ES-I3 (cell line): ENCODE results near the gene KCNIP1.
A peak's percentile ranks its signal among the peaks of the same experiment; 100 is the strongest.

Source experiments
- H3K36me3 ChIP-seq: 2 replicates; pipeline ENCODE4 v1.6.1; 2013; ENCODE audit warnings: mild to moderate bottlenecking, low read length, control low read depth, moderate library complexity; ENCODE audit not compliant: insufficient read depth
- H3K4me1 ChIP-seq: 2 replicates; pipeline ENCODE4 v1.6.1; 2013; ENCODE audit warnings: mild to moderate bottlenecking, control low read depth, low read length; ENCODE audit not compliant: insufficient read depth
- H3K9ac ChIP-seq: 2 replicates; pipeline ENCODE4 v1.6.1; 2013; ENCODE audit warnings: low read depth, mild to moderate bottlenecking, low read length, moderate library complexity
- H3K9me3 ChIP-seq: 2 replicates; pipeline ENCODE4 v1.6.1; 2013; ENCODE audit warnings: mild to moderate bottlenecking, low read length, moderate library complexity; ENCODE audit not compliant: control insufficient read depth, insufficient read depth

The KCNIP1 gene

DNA sequence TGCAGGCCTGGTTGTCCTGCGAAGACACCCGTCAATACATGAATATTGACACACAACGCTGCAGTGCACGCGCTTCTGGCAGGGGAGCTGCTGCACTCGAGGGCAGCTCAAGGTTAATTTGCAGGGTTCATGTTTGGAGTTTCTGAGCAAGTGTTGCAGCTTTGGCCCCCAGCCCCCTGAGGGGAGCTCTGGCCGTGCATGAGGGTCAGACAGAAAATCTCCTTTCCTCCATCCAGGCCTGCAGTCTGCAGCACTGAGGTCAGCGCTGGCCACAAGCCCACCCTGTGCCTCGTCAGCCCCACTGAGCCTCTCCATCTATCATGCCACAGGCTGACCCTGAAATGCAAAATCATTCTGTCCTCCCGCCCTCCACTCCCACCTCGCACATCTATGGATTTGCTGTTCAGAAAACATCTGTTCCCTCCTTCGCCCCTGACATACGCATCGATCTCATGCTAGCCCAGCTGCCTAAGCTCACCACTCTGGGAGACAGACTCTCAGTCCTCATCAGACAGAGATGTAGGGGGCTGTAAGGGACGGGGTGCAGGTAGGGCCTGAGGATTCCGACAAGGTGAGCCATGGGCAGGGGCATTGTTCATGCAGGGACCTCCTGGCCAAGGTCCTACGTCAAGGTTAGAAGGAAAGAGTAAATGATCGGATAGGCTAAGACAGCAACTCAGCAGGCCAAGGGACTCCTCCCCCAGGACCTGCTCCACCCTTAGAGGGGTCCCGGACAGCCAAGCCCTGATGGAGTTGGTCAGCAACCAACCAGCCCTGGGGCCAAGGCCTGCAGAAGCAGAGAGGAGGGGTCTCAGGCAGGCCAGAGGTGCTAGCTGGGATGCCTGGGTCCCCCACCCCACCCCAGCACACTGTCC, 125.1 kb downstream of the KCNIP1 start:
- Histone ChIP-seq H3K4me1 (peaks cover 19% of the 10 kb centered on the region; the same call in 1 of the 2 replicates), H3K9me3 (no peaks in the 10 kb centered on the region), H3K36me3 (no peaks in the 10 kb centered on the region), H3K9ac (no peak overlapping the region)

DNA sequence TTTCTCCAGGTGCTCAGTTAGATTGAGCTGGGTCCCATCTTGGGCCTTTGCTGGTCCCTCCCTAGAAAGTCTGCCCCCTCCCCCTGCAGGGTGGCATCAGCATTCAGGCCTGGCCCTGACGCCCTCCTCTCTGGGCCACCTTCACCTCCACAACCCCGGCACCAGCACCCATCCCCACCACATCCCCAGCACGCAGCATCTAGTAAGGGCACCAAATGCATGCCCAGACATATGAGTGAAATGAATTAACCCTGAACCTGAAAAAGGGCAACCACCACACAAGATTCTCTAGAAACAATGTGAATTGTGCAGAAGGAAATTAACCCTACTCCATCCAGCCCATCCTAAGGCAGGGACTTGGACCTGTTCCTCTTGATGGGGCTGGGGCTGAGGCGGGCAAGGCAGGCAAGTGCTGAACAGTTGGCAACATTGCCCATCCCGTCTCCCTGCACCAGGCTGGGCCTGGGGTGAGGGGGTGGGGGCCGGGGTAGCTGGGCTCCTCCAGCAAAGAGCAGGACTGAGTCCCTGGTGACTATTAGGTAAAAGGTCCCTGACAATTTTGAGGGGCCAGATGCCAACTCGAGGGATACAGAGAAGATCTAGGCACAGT, 125.9 kb downstream of the KCNIP1 start:
- Histone ChIP-seq H3K9ac (no peak overlapping the region), H3K4me1 (peaks cover 24% of the 10 kb centered on the region; the same call in 1 of the 2 replicates), H3K36me3 (no peaks in the 10 kb centered on the region), H3K9me3 (no peaks in the 10 kb centered on the region)

GRCh38 chr5:170630226-170630625, 126.4 kb downstream of the KCNIP1 start:
- Histone ChIP-seq H3K9ac (no peak overlapping the region), H3K4me1 (peaks cover 24% of the 10 kb centered on the region; the same call in 1 of the 2 replicates), H3K36me3 (no peaks in the 10 kb centered on the region), H3K9me3 (no peaks in the 10 kb centered on the region)

- Histone ChIP-seq H3K9ac (no peak overlapping the region), H3K9me3 (no peaks in the 10 kb centered on the region), H3K36me3 (no peaks in the 10 kb centered on the region), H3K4me1 (peaks cover 24% of the 10 kb centered on the region; the same call in 1 of the 2 replicates)
Measured at GRCh38 chr5:170630711-170631141, 126.9 kb downstream of the KCNIP1 start.

DNA sequence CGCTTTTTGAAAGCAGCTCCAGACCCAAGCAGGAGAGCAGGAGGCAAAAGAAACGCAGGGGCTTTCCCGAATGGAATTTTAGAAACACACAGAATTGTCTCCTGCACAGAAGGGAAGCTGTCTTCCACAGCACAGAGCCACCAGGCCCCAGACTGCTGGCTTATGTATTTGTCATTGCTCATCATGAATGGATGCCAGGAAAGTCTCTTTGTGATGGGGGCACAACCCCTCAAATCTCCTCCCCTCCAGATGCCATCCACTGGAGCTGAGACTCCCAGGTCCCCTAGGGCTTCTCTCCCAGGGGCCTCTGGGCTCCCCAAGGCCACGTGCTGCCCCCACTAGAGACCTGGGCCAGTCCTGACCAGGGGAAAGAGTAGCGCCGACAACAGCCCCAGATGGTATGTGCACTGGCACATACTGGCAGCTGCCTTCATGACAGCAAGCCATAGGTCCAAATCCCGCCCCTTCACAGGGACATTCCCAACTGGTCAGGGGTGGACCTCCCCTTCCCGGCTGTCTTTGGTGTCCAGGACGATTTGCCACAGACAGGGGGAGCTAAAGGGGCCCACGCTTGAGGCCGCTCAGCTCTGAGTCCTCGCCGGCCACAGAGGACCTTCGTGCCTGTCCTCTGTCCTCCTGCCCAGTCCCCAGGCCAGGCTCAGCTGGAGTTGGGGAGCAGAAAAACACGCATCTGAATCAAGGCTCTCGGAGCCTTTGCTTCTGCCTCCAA, 127.8 kb downstream of the KCNIP1 start:
- Histone ChIP-seq H3K9ac (no peak overlapping the region; the same call in 1 of the 2 replicates), H3K36me3 (no peaks in the 10 kb centered on the region), H3K4me1 (peaks cover 24% of the 10 kb centered on the region; the same call in 1 of the 2 replicates), H3K9me3 (no peaks in the 10 kb centered on the region)

GRCh38 chr5:170632266-170632984, 128.6 kb downstream of the KCNIP1 start:
- Histone ChIP-seq H3K36me3 (no peaks in the 10 kb centered on the region), H3K9ac (peak overlapping the region; percentile 49; the same call in 1 of the 2 replicates), H3K4me1 (peaks cover 24% of the 10 kb centered on the region; the same call in 1 of the 2 replicates), H3K9me3 (no peaks in the 10 kb centered on the region)

DNA sequence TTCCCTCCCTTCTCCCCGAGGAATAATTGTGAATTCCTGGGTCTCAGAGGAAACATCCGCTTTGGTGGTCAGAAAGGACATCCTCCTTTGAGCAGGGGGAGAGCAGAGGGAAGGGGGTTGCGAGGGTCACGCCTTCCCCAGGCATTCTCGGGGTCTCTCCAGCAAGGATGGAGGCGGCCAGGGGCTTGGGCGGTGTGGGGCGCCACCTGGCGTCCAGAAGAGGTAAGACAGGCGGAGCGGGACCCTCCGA, 129.1 kb downstream of the KCNIP1 start:
- H3K9ac ChIP-seq: peak overlapping the region; percentile 49; the same call in 1 of the 2 replicates

GRCh38 chr5:170633235-170634081, 129.6 kb downstream of the KCNIP1 start:
- Histone ChIP-seq H3K4me1 (peaks cover 27% of the 10 kb centered on the region; the same call in 1 of the 2 replicates), H3K9ac (peak overlapping the region; percentile 49; the same call in 1 of the 2 replicates), H3K9me3 (no peaks in the 10 kb centered on the region), H3K36me3 (no peaks in the 10 kb centered on the region)

More for the DNA sequence above, 129.1 kb downstream of the KCNIP1 start:
- no peaks in the 10 kb centered on the region for H3K9me3 ChIP-seq
- H3K36me3 ChIP-seq: no peaks in the 10 kb centered on the region
- H3K4me1 ChIP-seq: peaks cover 24% of the 10 kb centered on the region; the same call in 1 of the 2 replicates

DNA sequence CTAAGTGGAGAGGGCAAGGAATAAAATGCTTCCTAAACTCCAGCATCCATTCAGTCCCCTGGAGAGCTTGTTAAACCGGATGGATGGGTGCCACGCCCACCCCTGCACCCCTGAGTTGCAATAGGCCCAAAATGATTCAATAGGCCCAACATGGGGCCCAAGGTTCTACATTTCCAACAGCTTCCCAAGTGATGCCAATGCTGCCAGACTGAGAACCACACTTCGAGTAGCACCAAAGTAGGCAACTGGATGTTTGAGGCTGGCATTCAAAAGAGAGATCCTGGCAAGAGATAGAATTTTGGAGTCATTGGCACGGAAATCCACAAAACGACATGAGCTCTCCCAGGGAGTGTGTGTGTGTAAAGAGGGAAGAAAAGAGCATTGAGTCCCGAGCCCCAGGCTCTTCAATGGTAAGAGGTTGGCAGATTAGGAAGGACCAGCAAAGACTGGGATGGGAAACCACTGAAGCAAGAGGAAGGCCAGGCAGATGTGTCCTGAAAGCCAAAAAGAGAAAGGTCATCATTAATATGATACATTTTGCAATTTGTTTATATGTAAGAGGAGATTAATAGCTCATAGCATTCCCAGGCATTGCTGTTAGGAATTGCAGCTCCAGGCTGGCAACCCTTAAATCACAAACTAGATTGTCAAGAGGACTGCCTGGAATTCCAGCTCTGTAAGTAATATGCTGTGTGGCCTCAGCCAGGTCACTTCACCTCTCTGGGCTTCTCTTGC, 130.6 kb downstream of the KCNIP1 start:
- H3K9me3 ChIP-seq: no peaks in the 10 kb centered on the region
- H3K36me3 ChIP-seq: no peaks in the 10 kb centered on the region
- peak overlapping the region; percentile 34; the same call in 1 of the 2 replicates for H3K9ac ChIP-seq
- peaks cover 35% of the 10 kb centered on the region for H3K4me1 ChIP-seq

DNA sequence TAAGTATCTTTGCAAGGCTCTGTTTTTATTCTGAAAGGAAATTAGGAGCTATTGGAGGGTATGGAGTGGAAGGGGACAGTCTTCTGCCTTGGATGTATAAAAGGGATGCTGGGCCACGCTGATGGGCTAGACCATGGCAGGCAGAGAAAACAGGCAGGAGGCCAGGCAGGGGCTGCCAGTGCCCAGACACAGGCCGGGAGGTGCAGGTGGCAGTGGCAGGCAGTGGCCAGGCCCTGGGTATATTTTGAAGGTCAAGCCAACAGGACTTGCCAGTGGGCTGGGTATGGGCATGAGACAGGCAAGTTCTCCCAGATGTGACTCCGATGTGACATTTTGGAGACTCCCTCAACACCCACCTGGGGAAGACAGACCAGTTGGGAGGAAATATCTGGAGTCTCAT, 131.9 kb downstream of the KCNIP1 start:
- Histone ChIP-seq H3K36me3 (no peaks in the 10 kb centered on the region), H3K9ac (no peak overlapping the region), H3K9me3 (no peaks in the 10 kb centered on the region), H3K4me1 (peaks cover 41% of the 10 kb centered on the region)

DNA sequence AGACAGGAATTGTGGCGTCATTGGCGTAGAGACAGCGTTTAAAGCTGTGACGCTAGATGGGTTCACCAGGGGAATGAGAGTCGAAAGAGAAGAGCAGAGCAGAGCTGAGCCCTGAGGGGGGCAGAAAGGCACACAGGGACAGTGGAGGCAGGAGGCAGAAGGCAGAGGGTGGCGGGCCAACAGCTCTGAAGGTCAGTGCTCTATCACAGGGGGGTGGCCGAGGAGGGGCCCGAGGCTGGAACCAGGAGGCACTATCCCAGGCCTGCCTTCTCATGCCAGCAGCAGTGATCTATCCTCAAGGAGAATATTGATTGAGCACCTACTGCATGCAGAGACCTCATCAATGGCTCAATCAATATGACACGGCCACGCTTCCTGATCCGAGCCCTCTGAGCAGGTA, 132.4 kb downstream of the KCNIP1 start:
- Histone ChIP-seq H3K9ac (no peak overlapping the region), H3K9me3 (no peaks in the 10 kb centered on the region), H3K4me1 (peaks cover 37% of the 10 kb centered on the region), H3K36me3 (no peaks in the 10 kb centered on the region)

DNA sequence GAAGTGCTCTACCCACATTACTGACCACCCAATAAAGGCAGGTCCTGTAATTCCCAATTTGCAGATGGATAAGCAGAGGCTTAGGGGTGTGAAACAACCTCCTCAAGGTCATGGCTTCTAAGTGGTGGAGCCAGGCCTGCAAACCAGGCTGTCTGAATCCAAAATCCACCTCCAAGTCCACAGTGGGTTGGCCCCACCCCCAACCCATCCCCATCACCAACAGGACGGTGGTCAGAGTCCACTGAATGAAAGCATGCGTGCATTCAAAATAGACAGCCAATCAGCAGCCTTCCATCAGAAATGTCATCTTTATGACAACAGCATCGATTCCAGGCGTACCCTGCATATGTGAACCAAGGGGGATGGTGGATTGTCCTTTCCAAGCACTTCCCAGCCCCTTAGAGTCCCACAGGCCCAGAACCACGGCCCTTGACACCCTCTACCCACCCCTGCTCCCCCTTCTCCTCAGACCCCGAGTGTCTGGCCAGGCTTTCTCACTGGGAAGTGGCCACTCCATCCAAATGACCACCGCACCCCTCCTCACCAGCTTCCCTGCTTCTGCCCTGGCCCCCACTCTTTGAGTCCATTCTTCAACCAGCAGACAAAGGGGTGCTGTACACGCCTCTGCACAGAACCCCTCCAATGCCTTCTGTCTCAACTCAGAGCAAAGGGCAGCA, 133.1 kb downstream of the KCNIP1 start:
- peaks cover 31% of the 10 kb centered on the region for H3K4me1 ChIP-seq
- no peak overlapping the region for H3K9ac ChIP-seq
- no peaks in the 10 kb centered on the region for H3K9me3 ChIP-seq
- H3K36me3 ChIP-seq: no peaks in the 10 kb centered on the region
